Cardiac fibroblast (primary cell): ENCODE measurements around the gene GDF15.

Source experiments
- DNase-seq, 2 donors: peaks; one replicate each; pipeline versions ENCODE4 v3.0.0 to v3.0.0-alpha.2; 2010; ENCODE audit warnings: low read depth in 2 of 2
- H3K4me3 ChIP-seq, 2 donors: replicated peaks in 1 of 2; 1 replicate in 1 of 2; 2 replicates in 1 of 2; pipeline ENCODE4 v1.5.1; 2011; ENCODE audit warnings: low read depth in 2 of 2, low read length in 2 of 2, mild to moderate bottlenecking in 2 of 2, moderate library complexity in 1 of 2
- CTCF ChIP-seq: IDR thresholded peaks from one replicate; pipeline ENCODE4 v1.5.1; 2011; ENCODE audit warnings: low read depth, mild to moderate bottlenecking, low read length, inconsistent platforms

Gene GDF15

GRCh38 chr19:18388100-18388959 is 2.4 kb downstream of the GDF15 start:
- peak; percentile 65 for TF ChIP-seq CTCF
- DNase-seq: peak; percentile 59 to 61
- peak overlapping the region; percentile 55 to 73 for H3K4me3 ChIP-seq

GRCh38 chr19:18388960-18389725 is 3.2 kb downstream of the GDF15 start:
- DNase-seq: no peak
- TF ChIP-seq CTCF: no peak
- peak overlapping the region; percentile 36 to 73 for H3K4me3 ChIP-seq

GRCh38 chr19:18389726-18390064 is 3.7 kb downstream of the GDF15 start:
- no peak for TF ChIP-seq CTCF
- H3K4me3 ChIP-seq: no peak overlapping the region
- DNase-seq: no peak

GRCh38 chr19:18390065-18390907 is 4.3 kb downstream of the GDF15 start:
- H3K4me3 ChIP-seq: no peak overlapping the region
- TF ChIP-seq CTCF: no peak
- peak; percentile 39 to 42 for DNase-seq

- no peak for TF ChIP-seq CTCF
- H3K4me3 ChIP-seq: no peak overlapping the region
- no peak for DNase-seq
These were observed 5.6 kb downstream of the GDF15 start for GRCh38 chr19:18391509-18392075.

- TF ChIP-seq CTCF: no peak
- peak in 1 of 2 donors; percentile 79 for DNase-seq
- H3K4me3 ChIP-seq: no peak overlapping the region
These were observed 6.5 kb downstream of the GDF15 start for GRCh38 chr19:18392417-18392816.
